Nephron (organoid): ENCODE data around the gene CRISPLD2.

Experiments
- H3K27ac Mint-ChIP-seq, 3 experiments: 2 replicates each; pipeline ENCODE4 v1.8.0; 2020; ENCODE audit warnings: mixed read lengths in 3 of 3, mild to moderate bottlenecking in 2 of 3, moderate library complexity in 1 of 3
- H3K27me3 Mint-ChIP-seq: 2 replicates; pipeline ENCODE4 v1.8.0; 2021; ENCODE audit warnings: low read depth, mild to moderate bottlenecking, moderate library complexity, mixed read lengths
- H3K36me3 Mint-ChIP-seq: 2 replicates; pipeline ENCODE4 v1.8.0; 2020; ENCODE audit warnings: low read depth, mixed read lengths
- H3K4me1 Mint-ChIP-seq: 2 replicates; pipeline ENCODE4 v1.8.0; 2020; ENCODE audit warnings: mixed read lengths
- H3K4me3 Mint-ChIP-seq, 3 experiments: 2 replicates each; pipeline ENCODE4 v1.8.0; 2020; ENCODE audit warnings: mild to moderate bottlenecking in 3 of 3, mixed read lengths in 3 of 3, moderate library complexity in 2 of 3
- H3K9me3 Mint-ChIP-seq: 2 replicates; pipeline ENCODE4 v1.8.0; 2020; ENCODE audit warnings: mixed read lengths
- CTCF ChIP-seq, 3 experiments: fragments of 200-600 bp; sonication (generic); IDR thresholded peaks; one replicate each; pipeline ENCODE4 v1.5.0; 2021; ENCODE audit warnings: antibody characterized with exemption in 3 of 3; ENCODE audit not compliant: unreplicated experiment in 3 of 3

CRISPLD2 gene

GRCh38 chr16:84925092-84925772, 105.4 kb downstream of the CRISPLD2 start:
- TF ChIP-seq CTCF (IDR thresholded peaks at IDR 0.05; ENCODE audit: unreplicated experiment in 3 of 3) = peak; percentile 52 to 58 (median 53)
- Mint-ChIP-seq H3K36me3 (no peaks in the 10 kb centered on the region), H3K27ac (peak overlapping the region; percentile 43 to 87 (median 79)), H3K27me3 (peaks cover 13% of the 10 kb centered on the region), H3K4me3 (no peak overlapping the region), H3K9me3 (no peaks in the 10 kb centered on the region), H3K4me1 (peaks cover 74% of the 10 kb centered on the region)

- H3K4me3 Mint-ChIP-seq = no peak overlapping the region
- H3K36me3 Mint-ChIP-seq = no peaks in the 10 kb centered on the region
- TF ChIP-seq CTCF (IDR thresholded peaks at IDR 0.05; ENCODE audit: unreplicated experiment in 3 of 3) = no peak
- H3K27ac Mint-ChIP-seq = peak overlapping the region; percentile 15 to 87 (median 23)
- no peaks in the 10 kb centered on the region for H3K9me3 Mint-ChIP-seq
- H3K4me1 Mint-ChIP-seq = peaks cover 67% of the 10 kb centered on the region
- peaks cover 13% of the 10 kb centered on the region for H3K27me3 Mint-ChIP-seq
These were observed 106.1 kb downstream of the CRISPLD2 start for GRCh38 chr16:84925773-84926372.

- Mint-ChIP-seq H3K4me1 (peaks cover 65% of the 10 kb centered on the region), H3K36me3 (no peaks in the 10 kb centered on the region), H3K4me3 (no peak overlapping the region), H3K9me3 (no peaks in the 10 kb centered on the region), H3K27ac (peak overlapping the region in 2 of 3 experiments; percentile 23 to 87), H3K27me3 (peaks cover 13% of the 10 kb centered on the region)
- TF ChIP-seq CTCF (IDR thresholded peaks at IDR 0.05; ENCODE audit: unreplicated experiment in 3 of 3) = no peak
These were observed 106.7 kb downstream of the CRISPLD2 start for GRCh38 chr16:84926462-84926861.

GRCh38 chr16:84927621-84928591, 108.1 kb downstream of the CRISPLD2 start:
- Mint-ChIP-seq H3K4me3 (no peak overlapping the region), H3K27me3 (peaks cover 8% of the 10 kb centered on the region), H3K9me3 (no peaks in the 10 kb centered on the region), H3K27ac (peak overlapping the region in 1 of 3 experiments; percentile 87), H3K36me3 (no peaks in the 10 kb centered on the region), H3K4me1 (peaks cover 66% of the 10 kb centered on the region)
- no peak for TF ChIP-seq CTCF (IDR thresholded peaks at IDR 0.05; ENCODE audit: unreplicated experiment in 3 of 3)

- Mint-ChIP-seq H3K9me3 (no peaks in the 10 kb centered on the region), H3K27ac (peak overlapping the region; percentile 68 to 87 (median 82)), H3K4me3 (no peak overlapping the region), H3K4me1 (peaks cover 57% of the 10 kb centered on the region), H3K27me3 (peaks cover 10% of the 10 kb centered on the region), H3K36me3 (no peaks in the 10 kb centered on the region)
- TF ChIP-seq CTCF (IDR thresholded peaks at IDR 0.05; ENCODE audit: unreplicated experiment in 3 of 3) = no peak
These were observed 109.1 kb downstream of the CRISPLD2 start for GRCh38 chr16:84928679-84929420.
